GM12872 (cell line): ENCODE data around the gene PLXNA4.

ENCODE experiments used
- TF ChIP-seq, protein P1 (sequence below): IDR thresholded peaks from 3 replicates; pipeline ENCODE4 v1.5.1; 2011; ENCODE audit warnings: low read depth, mild to moderate bottlenecking, low read length, moderate library complexity; ENCODE audit not compliant: insufficient read depth

PLXNA4 gene

DNA sequence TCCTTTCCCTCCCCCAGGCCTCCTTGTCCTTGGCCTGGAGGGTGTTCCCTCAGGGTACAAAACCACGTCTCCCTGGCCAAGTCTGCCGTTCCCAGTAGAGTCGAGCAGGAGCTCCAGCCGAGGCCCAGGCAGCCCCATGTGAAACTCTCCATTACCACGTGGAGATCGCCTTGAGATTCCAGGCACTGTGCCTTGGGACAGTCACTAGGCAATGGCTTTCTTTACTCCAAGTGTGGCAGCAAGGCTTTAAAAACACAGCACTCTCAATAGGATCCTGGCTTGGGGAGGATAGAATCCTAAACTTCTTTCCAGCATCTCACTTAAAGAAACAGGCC is 57.5 kb downstream of the PLXNA4 start:
- TF ChIP-seq, protein P1, sequence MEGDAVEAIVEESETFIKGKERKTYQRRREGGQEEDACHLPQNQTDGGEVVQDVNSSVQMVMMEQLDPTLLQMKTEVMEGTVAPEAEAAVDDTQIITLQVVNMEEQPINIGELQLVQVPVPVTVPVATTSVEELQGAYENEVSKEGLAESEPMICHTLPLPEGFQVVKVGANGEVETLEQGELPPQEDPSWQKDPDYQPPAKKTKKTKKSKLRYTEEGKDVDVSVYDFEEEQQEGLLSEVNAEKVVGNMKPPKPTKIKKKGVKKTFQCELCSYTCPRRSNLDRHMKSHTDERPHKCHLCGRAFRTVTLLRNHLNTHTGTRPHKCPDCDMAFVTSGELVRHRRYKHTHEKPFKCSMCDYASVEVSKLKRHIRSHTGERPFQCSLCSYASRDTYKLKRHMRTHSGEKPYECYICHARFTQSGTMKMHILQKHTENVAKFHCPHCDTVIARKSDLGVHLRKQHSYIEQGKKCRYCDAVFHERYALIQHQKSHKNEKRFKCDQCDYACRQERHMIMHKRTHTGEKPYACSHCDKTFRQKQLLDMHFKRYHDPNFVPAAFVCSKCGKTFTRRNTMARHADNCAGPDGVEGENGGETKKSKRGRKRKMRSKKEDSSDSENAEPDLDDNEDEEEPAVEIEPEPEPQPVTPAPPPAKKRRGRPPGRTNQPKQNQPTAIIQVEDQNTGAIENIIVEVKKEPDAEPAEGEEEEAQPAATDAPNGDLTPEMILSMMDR = no peak

DNA sequence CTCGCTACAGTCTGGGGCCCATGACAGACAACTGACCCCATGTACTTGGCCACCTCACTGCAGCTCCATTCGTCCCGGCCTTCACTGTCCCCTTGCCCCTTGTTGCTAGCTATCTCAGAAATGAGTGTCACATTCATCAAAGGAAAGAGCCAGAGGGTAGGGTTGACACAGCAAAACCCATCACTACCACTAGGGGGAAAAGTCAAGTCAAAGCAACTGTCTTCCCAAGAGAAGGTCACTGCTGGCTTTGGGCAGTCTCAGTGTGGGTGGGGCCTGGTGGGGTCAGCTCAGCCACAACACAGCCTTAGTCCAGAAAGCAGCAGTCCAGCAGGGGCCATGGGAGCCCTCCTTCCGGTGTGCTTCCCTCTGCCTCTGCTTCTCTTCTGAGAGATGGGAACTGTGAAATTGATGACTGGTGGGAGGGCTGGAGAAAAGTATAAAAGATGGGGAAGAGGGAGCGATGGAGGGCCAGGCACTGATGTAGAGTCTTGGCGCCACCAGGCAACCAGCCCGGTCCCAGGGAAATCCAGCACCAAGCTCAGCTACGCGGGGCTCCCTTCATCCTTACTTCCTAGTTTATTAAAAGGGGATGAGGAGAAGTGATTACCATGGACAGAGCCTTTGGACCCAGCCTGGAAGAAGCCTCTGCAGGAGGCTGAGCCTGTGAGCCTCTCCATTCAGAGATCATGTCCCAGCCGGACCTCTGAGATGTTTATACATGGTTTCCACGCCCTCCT is 58.0 kb downstream of the PLXNA4 start:
- TF ChIP-seq, protein P1 = peak; percentile 73

DNA sequence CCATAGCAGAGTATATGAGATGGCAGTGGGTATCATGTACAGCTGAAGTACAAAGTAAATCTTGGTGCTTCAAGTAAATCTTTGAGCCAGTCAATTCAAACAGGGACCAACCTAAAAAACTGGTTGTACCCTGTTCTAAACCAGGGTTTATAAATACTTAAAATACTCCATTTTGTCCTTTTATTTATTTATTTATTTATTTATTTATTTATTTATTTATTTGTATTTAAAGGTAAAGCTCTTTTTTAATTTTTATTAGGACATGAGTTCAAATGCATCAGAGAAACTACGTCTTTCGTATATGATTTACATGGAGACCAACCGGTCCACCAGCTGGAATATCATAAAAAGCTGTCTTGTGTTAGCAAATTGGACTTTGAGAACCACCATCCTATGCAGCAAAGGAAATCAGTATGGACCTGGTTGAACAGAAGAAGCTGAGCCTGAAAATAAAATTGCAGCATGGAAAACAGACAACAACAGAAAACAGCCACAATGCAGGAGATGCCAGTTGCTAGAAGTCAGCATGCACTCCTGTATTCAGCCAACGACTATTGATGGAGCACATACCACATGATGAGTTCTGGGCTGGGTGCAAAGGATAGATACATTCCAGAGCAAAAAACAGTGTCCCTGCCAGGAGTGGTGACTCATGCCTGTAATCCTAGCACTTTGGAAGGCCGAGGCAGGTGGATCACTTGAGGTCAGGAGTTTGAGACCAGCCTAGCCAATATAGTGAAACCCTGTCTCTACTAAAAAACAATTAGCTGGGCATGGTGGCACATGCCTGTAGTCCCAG is 60.0 kb downstream of the PLXNA4 start:
- TF ChIP-seq, protein P1 = no peak

DNA sequence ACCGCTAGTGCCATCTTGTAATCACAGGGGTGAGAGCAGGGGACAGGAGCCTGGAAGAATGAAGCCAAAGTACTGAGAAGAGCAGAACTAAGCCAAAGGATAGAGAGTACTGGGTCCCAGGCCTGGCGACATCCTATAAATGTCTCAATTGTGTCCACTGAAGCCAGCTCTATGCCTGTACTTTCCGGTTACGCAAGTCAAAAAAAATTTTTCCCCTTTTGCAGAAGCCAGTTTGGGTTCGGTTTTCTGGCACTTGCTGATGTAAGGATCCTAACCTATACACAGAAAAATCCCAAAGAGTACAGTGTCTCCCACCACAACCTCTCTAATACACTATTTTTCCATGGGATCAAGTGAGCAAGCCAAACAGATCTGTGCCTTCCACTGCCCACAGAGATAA is 61.1 kb downstream of the PLXNA4 start:
- TF ChIP-seq, protein P1 = no peak

DNA sequence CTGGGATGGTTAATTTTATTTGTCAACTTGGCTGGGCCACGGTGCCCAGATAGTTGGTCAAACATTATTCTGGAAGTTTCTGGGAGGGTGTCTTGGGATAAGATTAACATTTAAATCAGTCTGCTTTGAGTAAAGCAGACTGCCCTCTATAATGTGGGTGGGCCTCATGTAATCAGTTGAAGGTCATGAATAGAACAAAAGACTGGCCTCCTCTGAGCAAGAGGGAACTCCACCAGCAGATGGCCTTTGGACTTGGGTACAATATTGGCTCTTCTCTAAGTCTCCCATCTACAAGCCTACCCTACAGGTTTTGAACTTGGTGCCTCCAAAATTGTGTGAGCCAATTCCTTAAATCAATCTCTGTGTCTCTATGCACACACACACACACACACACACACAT is 61.8 kb downstream of the PLXNA4 start:
- TF ChIP-seq, protein P1 = no peak

DNA sequence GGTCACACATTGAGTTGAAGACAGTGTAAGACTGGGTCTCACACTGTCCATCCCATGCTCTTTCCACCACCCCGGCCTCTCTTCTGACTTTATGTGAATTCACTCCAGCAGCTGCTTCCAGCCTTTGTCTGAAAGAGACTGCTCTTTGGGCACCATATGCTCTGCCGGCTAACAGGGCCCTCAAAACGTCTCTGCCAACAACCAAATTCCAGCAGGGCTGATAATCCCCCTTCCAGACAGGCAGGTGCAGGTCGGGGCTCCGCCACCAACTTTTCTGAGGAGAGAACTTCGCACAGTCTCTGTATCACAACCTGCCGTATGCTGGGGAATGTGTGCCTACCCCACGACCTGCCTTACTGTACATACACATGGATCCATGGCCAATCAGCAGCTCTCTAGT is 64.3 kb downstream of the PLXNA4 start:
- TF ChIP-seq, protein P1 = no peak

DNA sequence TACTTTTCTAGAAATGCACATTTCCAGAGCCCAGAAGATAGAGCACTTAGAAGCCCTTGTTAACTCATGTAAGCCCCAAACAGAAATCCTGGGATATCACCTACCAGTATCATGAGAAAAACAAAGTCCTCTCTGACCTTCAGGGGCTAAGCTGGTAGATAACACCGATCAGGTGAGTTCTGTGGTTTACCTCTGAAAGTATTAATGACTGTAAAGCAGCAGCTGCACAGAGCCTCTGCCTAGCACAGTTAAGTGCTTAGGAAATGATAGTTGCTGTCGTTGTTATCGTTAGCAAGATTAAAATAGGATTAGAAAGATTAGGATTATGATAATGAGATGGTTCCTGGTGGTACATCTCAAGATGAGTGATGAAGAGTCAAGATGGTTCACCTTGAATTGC is 64.9 kb downstream of the PLXNA4 start:
- TF ChIP-seq, protein P1 = no peak
